Prostate gland (tissue), 2 donors: Measurements from ENCODE around the gene NEUROD4. TPM values are rescaled to one million over a fixed set of nuclear protein-coding genes. Genes with fewer than 3 reads are reported as not detected.

Source experiments
- DNase-seq: peaks from one replicate; pipeline ENCODE4 v3.0.0-alpha.2; 2019; ENCODE audit warnings: low spot score
- H3K27ac ChIP-seq, 2 donors: fragments of 200-600 bp; sonication (generic); 2 replicates each; pipeline ENCODE4 v1.5.1; 2017 to 2019
- H3K27me3 ChIP-seq: fragments of 200-600 bp; sonication (generic); replicated peaks from 2 replicates; pipeline ENCODE4 v1.5.1; 2019; ENCODE audit not compliant: insufficient read depth
- H3K36me3 ChIP-seq, 2 donors: fragments of 200-600 bp; sonication (generic); 1 replicate in 1 of 2; 2 replicates in 1 of 2; pipeline versions ENCODE4 v1.5.1 to v1.8.1; 2017 to 2019
- H3K4me1 ChIP-seq: fragments of 200-600 bp; sonication (generic); replicated peaks from 2 replicates; pipeline ENCODE4 v1.5.1; 2019
- H3K4me3 ChIP-seq, 2 donors: fragments of 200-600 bp; sonication (generic); 2 replicates each; pipeline ENCODE4 v1.5.1; 2017 to 2019
- H3K9me3 ChIP-seq: fragments of 200-600 bp; sonication (generic); 2 replicates; pipeline ENCODE4 v1.5.1; 2017
- CTCF ChIP-seq, 4 experiments: fragments of 200-600 bp in 2 of 4; fragments of 450-650 bp in 2 of 4; sonication (generic) in 2 of 4; IDR thresholded peaks; 1 replicate in 3 of 4; 2 replicates in 1 of 4; pipeline ENCODE4 v1.5.1; 2016 to 2019; ENCODE audit warnings: antibody characterized with exemption in 4 of 4, mild to moderate bottlenecking in 2 of 4, moderate library complexity in 2 of 4
- POLR2A ChIP-seq: fragments of 450-650 bp; IDR thresholded peaks from one replicate; pipeline ENCODE4 v1.6.1; 2016; ENCODE audit warnings: antibody characterized with exemption, mild to moderate bottlenecking
- POLR2AphosphoS5 ChIP-seq: sonication (generic); formaldehyde crosslinking; IDR thresholded peaks from one replicate; pipeline ENCODE4 v1.6.1; 2017; ENCODE audit warnings: antibody characterized with exemption
- WGBS: methylation state at CpG from one replicate; pipeline ENCODE4 v1.1.5; 2018; 5-methylcytosine and 5-hydroxymethylcytosine counted together
- intact Hi-C: fragments of 100-400 bp; cut with DNase I; formaldehyde crosslinking; loops from one replicate; pipeline ENCODE4 v1.14.2; 2022
- total RNA-seq, 2 donors: library from RNA; depleted of rRNA; stranded (reverse); fragments of >200 nt; gene quantifications; one replicate each; pipeline ENCODE4 v1.1.0, GENCODE V29; 2016

Gene NEUROD4
- total RNA-seq, 2 donors from 2014 or later = 0.11 TPM; not detected in 1

GRCh38 chr12:55008944-55009585 lies 10.7 kb upstream of the NEUROD4 start:
- WGBS = 25% methylated on average over 6 of the region's 6 CpGs
- H3K36me3 ChIP-seq = no peaks in the 10 kb centered on the region
- H3K4me1 ChIP-seq = no peaks in the 10 kb centered on the region
- intact Hi-C loops = no loop called here
- DNase-seq = no peak
- no peak overlapping the region for H3K27ac ChIP-seq
- no peak for TF ChIP-seq CTCF (IDR thresholded peaks at IDR 0.05)
- no peak for TF ChIP-seq POLR2A
- TF ChIP-seq POLR2AphosphoS5 = no peak
- no peaks in the 10 kb centered on the region for H3K9me3 ChIP-seq
- H3K4me3 ChIP-seq = no peak overlapping the region
- no peaks in the 10 kb centered on the region for H3K27me3 ChIP-seq

GRCh38 chr12:55017416-55017925 lies 2.3 kb upstream of the NEUROD4 start:
- Histone ChIP-seq H3K4me1 (no peaks in the 10 kb centered on the region), H3K36me3 (no peaks in the 10 kb centered on the region), H3K27me3 (peaks cover 2% of the 10 kb centered on the region), H3K4me3 (no peak overlapping the region), H3K9me3 (no peaks in the 10 kb centered on the region), H3K27ac (no peak overlapping the region)
- TF ChIP-seq CTCF (IDR thresholded peaks at IDR 0.05) (no peak), POLR2A (no peak)
- intact Hi-C loops = no loop called here
- DNase-seq = no peak
- WGBS = 18% methylated on average over 3 of the region's 3 CpGs

- H3K36me3 ChIP-seq = no peaks in the 10 kb centered on the region
- TF ChIP-seq POLR2A (no peak), CTCF (IDR thresholded peaks at IDR 0.05) (no peak), POLR2AphosphoS5 (no peak)
- DNase-seq = no peak
- H3K9me3 ChIP-seq = no peaks in the 10 kb centered on the region
- H3K4me1 ChIP-seq = no peaks in the 10 kb centered on the region
- intact Hi-C loops = no loop called here
- H3K27me3 ChIP-seq = no peaks in the 10 kb centered on the region
- WGBS = 76% methylated on average over 2 of the region's 2 CpGs
- no peak overlapping the region for H3K4me3 ChIP-seq
- no peak overlapping the region for H3K27ac ChIP-seq
Measured at GRCh38 chr12:55024575-55024974, 4.8 kb downstream of the NEUROD4 start.

- Histone ChIP-seq H3K27ac (no peak overlapping the region), H3K4me3 (no peak overlapping the region), H3K4me1 (no peaks in the 10 kb centered on the region), H3K9me3 (no peaks in the 10 kb centered on the region), H3K27me3 (no peaks in the 10 kb centered on the region), H3K36me3 (no peaks in the 10 kb centered on the region)
- 79% methylated on average over 2 of the region's 2 CpGs for WGBS
- intact Hi-C loops = no loop called here
- TF ChIP-seq POLR2A (no peak), POLR2AphosphoS5 (no peak), CTCF (IDR thresholded peaks at IDR 0.05) (no peak)
- no peak for DNase-seq
Measured at GRCh38 chr12:55025508-55025907, 5.7 kb downstream of the NEUROD4 start.

GRCh38 chr12:55034218-55034617 lies 14.4 kb downstream of the NEUROD4 start:
- 57% methylated on average over 6 of the region's 6 CpGs for WGBS

More at GRCh38 chr12:55034218-55034617, 14.4 kb downstream of the NEUROD4 start:
- Histone ChIP-seq H3K9me3 (no peaks in the 10 kb centered on the region), H3K36me3 (no peaks in the 10 kb centered on the region), H3K4me1 (no peaks in the 10 kb centered on the region), H3K27me3 (no peaks in the 10 kb centered on the region), H3K4me3 (no peak overlapping the region), H3K27ac (no peak overlapping the region)
- intact Hi-C loops = no loop called here
- no peak for DNase-seq
- TF ChIP-seq CTCF (IDR thresholded peaks at IDR 0.05) = no peak
